ENCODE data around the gene GRK7. TPM values are rescaled to one million over a fixed set of nuclear protein-coding genes. Genes with fewer than 3 reads are reported as not detected.

Gene GRK7, protein sequence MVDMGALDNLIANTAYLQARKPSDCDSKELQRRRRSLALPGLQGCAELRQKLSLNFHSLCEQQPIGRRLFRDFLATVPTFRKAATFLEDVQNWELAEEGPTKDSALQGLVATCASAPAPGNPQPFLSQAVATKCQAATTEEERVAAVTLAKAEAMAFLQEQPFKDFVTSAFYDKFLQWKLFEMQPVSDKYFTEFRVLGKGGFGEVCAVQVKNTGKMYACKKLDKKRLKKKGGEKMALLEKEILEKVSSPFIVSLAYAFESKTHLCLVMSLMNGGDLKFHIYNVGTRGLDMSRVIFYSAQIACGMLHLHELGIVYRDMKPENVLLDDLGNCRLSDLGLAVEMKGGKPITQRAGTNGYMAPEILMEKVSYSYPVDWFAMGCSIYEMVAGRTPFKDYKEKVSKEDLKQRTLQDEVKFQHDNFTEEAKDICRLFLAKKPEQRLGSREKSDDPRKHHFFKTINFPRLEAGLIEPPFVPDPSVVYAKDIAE (N-terminal part only)
- 0.03 TPM in 1 of 2 replicates, not detected in the other for total RNA-seq (2014; rRNA removed; shearing (Covaris generic))

DNA sequence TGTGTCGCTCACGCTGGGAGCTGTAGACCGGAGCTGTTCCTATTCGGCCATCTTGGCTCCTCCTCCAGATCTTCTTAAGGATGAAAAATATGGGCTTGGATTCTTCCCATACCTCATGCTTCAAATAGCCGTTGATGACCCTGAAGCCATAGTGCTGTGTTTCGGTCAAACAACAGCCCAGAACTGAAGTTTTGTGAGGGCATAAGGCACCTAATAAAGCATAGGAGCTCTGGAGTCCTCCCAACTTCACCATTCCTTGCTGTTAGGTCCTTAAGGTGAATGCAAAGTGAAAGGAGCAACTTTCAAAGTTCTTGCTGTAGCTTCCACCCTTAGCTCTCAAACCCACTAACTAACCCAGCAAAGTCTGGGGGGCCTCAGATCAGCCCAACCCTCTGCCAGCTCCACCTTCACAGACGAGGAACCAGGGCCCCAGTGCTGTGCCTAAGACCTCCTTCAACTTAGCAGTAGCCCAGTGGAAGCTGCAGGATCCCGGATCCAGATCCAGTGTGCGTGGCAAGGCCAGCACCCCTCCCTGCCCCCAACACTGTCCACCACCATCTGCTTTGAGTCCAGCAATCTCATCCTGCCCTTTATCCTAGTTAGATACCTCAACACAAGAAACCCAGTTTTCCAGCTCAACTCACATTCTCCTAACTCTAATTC, at the start of gene GRK7:
GRK7 (plus strand) TSS at position 321 of the 663 bp plus-strand sequence. CDS start 14,877 bp downstream, outside the sequence.
- peak; percentile 7 for DNase-seq (ENCODE audit: low spot score)

DNA sequence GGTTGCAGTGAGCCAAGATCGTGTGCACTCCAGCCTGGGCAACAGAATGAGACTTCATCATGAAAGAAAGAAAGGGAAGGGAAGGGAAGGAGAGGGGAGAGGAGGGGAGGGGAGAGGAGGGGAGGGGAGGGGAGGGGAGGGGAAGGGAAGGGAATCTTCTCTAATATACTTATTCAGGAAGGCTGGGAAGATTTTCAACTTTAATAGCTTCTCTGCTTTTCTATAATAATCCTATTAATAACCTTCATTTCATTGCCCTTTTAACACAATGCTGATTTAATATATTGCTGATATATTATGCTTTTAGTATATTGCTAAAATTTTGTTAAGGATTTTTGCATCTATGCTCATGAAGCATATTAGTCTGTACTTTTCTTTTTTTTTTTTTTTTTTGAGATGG, 48.5 kb upstream of the GRK7 start:
- no peak for DNase-seq (ENCODE audit: low spot score)

DNA sequence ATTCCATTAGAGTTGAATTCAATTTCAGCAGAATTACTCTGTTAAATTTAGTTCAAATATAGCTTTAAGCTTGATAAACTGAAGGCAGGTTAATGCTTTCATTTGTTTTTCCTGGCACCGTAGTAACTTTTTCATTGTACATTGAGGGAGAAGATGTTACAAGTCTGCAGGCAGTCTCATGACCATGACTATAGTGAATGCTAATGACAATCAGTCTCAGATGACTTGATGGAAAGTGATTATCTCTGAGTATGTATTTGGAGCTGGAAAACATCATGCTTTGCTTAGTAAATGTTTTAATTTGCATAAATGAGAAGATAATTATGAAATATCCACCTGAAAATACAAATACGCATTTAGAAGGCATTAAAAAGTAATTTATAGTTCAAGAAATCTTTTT, 41.1 kb upstream of the GRK7 start:
- DNase-seq (ENCODE audit: low spot score), result no peak

DNA sequence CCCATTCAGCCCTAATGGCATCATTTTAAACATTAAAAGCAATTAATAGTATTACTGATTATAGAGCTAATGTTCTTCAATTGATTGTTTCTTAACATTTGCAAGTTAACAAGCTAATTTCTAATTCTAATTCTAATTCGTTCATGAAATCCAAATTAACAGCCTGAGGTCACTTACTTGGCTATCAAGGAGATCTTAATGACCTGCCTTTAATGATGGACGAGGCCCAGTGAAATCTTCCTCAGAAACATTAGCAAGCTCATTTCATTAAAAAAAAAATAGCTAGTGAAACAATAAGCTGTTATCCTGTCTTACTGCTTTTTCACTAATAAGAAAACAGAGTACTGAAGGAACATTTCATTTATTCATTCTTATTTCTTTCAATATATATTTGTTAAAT, 40.6 kb upstream of the GRK7 start:
- no peak for DNase-seq (ENCODE audit: low spot score)

DNA sequence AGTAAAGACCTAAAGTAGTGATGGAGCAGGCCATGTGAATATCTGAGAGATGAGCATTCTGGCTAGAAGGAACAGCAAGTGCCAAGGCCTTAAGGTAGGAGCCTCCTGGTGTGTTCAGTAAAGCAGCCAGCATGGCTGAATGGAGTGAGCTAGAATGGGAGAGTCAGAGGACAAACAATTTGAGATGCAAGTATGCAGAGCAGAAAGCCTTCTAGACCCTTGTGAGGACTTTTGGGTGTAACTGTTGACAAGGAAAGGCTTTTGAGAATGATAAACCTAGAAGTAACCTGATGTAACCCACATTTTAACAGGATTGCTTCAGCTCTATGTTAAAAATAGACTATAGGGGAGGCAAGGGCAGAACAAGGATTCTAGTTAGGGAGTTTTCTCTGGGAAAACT, 40.0 kb upstream of the GRK7 start:
- DNase-seq (ENCODE audit: low spot score), result no peak

DNA sequence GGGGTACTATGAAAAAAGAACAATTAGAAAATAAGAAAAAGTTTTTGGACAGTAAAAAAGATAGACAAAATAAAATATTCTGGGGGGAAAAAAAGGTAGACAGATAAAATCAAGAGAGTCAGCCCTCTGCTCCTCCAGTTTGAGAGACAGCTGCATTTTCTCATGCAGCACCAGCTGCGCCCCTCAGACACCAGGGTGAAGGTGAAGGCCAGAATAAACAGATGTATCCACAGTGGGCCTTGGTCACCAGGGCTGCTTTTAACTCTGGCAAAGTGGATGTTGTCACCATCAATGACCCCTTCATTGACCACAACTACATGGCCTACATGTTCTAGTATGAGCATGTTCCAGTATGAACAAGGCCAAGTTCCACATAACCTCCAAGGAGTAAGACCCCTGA, 39.0 kb upstream of the GRK7 start:
- DNase-seq (ENCODE audit: low spot score), result no peak

DNA sequence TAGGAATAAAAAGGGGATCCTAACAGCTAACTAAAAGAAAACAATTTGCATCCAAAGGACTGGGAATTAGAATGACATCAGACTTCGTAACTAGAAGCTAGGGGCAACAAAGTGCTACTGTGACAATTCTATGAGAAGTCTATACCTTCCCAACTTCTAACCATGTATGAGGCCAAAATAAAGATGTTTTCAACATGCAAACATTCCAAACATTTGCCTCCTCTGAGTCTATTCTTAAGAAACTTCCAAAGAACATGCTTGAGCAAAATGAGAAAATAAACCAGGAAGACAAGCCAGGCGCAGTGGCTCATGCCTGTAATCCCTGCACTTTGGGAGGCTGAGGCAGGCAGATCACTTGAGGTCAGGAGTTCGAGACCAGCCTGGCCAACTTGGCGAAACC, 38.2 kb upstream of the GRK7 start:
- no peak for DNase-seq (ENCODE audit: low spot score)

DNA sequence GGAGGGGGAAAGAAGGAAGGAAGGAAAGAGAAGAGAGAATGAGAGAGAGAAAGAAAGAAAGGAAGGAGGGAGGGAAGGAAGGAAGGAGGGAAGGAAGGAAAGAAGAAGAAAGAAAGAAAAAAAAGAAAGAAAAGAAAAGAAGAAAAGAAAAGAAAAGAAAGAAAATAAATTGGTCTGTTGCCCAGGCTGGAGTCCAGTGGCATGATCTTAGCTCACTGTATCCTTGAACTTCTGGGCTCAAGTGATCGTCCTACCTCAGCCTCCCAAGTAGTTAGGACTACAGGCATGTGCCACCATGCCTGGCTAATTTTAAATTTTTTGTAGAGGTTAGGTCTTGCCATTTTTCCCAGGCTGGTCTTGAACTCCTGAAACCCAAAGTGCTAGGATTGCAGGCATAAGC, 36.7 kb upstream of the GRK7 start:
- DNase-seq (ENCODE audit: low spot score), result no peak

DNA sequence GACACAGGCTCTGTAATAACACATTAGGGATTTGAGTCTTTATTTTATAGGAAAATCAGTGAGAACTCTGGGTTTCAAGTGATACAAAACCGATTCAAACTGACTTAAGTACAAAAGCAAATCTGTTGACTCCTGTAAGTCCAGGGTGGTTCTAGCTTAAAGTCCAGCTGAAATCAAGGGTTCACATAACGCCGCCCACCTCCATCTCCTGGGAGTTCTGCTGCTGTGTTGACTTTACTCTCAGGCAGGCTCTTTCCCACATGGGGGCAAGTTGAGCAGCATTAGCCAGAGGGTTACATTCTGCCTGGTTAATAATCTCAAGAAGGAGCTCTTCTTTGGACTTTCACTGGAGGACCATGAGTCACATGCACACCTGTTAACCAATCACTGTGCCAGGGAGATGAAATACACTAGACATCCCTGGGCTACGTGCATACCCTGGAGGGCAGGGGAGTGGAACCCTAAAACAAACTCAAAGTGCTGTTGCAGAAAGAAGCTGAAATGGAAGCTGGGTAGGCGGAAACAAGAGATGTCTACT, 34.8 kb upstream of the GRK7 start:
- peak; percentile 51 for DNase-seq (ENCODE audit: low spot score)

DNA sequence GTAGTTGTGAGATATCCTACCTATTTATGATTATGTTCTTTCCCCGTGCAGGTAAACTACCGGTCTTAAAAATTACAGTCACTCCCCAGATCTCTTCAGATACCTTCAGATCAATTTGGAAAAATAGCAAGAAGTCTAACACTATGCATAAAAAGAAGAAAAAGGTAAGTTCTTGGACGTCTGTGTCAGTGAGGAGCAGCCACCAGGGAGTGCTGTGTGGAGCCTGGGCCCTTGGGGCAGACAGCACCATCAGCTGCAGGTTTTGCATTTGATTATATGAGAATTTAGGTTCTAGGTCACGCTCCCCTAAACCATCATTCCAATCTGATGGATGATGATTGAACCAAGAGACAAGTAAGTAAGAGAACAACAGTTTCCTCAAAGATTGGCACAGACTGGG, 34.0 kb upstream of the GRK7 start:
- no peak for DNase-seq (ENCODE audit: low spot score)

DNA sequence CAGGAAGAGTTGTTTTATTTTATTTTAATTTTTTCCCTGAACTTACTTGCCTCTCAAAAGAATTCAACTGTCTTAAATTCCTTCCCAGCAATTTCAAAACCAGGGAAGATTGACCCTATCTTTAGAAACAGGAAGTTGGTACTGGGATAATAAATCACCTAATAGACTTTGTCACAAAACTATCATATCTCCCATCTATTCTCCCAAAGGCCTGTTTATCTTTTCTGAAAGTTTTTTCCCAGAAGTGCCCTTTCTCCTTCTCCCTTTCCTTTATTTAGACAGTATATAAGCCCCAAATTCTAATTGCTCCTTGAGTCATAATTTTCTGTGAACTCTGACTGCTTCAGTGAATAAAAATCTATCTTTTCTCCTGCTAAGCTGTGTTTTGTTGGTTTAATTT, 28.0 kb upstream of the GRK7 start:
- DNase-seq (ENCODE audit: low spot score), result no peak

DNA sequence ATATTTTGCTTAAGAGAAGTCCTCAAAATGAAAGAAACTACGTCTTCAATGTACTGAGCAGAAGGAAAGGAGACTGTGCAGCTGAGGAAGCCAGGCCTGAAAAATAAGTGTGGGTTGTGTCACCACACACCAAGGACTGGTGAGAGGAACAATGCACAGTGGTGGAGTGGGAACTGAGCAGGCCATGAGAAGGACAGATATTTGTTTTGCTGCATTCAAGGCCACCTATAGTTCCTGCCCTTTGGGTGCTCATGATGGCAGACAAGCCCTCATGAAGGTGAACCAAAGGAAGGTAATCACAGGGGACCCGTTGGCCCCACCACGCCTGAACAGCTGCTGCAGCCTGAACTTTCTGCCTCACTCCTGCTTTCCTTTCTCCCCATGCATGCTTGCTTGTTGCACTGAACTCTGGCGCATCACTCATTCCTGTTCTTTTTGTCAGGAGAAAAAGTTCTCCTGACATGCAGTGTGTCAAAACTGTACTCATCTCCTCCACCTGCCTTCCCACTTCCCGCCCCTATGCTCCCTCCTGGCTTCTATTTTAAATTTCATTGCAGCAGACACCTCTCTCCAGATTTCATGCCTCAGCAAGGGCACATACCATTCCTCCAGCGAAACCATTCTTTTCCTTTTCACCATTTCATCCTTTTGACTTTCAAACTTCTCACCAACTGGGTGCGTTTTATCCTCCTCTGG, 27.3 kb upstream of the GRK7 start:
- no peak for DNase-seq (ENCODE audit: low spot score)

DNA sequence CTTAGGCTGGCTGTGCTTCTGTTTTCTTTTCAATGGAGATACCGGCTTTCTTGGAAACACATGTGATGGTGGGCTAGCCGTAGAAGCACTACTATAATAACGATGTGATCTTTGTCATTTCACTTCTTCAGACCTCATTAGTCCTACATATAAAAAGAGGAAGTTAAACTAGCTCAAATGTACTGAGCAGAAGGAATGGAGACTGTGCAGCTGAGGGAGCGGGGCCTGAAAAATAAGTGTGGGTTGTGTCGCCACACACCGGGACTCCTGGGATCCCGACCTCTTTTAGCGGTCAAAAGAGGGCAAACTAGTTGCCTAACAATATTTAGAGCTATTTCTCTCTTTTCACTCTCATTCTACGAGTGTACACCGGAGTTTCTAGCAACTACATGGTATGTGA, 26.1 kb upstream of the GRK7 start:
- no peak for DNase-seq (ENCODE audit: low spot score)

DNA sequence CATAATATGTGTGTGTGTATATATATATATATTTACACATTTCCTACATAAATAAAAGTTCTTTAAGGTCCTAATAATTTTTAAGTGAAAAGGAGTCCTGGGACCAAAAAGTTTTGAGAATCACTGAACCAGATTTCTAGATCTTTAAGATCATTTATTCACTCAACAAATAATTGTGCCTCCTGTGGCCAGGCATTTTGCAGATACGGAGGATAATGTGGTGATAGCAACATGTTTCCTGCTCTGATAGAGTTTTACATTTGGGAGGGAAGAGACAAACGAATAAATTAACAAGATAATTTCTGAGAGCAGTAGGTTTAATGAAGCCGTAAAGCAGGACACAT, 25.6 kb upstream of the GRK7 start:
- no peak for DNase-seq (ENCODE audit: low spot score)

DNA sequence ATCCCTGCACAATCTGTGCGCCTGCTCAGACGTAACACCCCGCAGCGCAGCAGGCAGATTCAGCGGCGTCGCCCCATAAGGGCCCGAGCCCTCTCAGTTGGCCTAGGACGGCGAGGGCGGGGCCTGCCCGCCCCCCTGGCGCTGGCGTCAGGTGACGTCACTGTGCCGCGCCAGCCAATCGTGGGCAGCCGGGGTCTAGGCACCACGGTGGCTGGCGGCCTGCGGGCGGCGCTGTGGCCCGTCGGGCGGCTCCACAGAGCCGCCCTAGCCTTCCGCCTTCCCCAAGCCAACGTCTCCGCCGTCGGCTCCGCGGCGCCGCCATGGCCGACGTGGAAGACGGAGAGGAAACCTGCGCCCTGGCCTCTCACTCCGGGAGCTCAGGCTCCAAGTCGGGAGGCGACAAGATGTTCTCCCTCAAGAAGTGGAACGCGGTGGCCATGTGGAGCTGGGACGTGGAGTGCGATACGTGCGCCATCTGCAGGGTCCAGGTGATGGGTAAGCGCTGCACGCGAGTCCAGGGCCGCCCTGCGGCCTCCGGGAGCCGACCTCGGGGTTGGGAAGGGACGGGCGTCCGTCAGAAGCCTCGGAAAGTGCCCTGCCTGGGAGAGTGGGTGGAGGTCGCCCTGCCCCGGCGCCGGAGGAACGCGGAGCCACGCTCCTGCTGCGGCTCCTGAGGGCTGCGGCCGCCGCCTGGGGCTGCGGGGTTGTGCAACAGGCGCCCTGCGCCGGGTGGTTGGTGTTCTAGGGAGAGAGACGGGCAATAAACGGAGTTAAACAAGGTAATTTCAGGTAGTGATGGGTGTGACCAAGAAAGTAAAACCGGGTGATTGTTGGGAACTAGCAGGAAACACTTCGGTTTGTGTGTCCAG, 25.0 kb upstream of the GRK7 start, which contains the start of gene RNF7:
RNF7 (plus strand) TSS at position 277 of the 869 bp plus-strand sequence; CDS start at position 321, 44 bp downstream.
- peak; percentile 98 for DNase-seq (ENCODE audit: low spot score)

DNA sequence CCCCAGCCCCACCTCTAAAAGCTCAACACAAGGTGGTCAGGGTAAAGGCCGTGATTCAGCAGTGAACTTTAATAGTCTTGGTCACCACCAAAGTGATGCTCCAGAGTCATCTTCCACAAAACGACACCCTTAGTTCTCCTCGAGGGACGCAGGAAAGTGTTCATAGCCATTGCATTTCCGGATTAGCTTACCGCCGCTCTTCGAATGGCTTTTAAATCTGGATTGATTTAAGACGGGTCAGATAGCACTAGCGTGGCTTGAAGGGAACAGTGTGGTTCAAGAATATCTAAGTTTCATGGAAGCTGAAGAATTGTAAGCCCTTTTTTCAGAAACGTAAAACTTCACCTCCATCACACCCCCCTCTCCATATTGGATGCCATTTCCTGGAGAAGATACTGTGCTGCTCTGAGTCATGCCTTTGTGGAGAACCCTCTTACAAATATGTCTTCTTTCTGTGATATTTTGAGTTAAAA, 24.3 kb upstream of the GRK7 start:
- DNase-seq (ENCODE audit: low spot score), result peak; percentile 71

DNA sequence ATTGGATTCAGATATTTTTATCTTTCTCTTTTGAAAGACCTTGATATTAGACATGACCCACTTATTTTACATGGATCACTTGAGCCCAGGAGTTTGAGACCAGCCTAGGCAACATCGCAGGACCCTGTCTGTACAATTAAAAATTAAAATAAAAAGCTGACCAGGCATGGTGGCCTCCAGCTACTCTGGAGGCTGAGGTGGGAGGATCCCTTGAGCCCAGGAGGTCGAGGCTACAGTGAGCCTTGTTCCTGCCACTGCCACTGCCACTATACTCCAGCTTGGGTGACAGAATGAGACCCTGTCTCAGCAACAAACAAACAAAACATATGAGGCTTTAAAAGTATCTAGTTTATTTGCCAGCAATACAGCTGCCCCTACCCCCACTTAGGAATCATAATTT, 23.5 kb upstream of the GRK7 start:
- DNase-seq (ENCODE audit: low spot score), result no peak

DNA sequence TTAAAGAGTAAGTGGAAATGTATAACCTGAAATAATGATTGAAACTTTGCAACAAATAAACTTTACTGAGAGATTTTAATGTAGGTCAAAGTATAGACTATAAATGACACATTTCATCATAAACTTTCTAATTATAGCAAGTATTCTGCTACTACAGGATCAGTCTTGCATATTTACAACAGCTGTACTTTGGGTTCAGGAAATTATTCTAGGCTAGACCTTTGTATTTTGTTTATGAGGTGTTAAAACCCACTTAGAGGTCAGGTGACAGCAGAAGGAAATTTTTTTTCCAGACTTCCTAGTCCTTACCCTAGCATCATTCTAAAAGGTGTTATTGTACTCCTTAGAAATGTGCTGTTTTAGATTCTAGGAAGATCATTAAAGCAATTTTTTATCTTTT, 22.9 kb upstream of the GRK7 start:
- no peak for DNase-seq (ENCODE audit: low spot score)

DNA sequence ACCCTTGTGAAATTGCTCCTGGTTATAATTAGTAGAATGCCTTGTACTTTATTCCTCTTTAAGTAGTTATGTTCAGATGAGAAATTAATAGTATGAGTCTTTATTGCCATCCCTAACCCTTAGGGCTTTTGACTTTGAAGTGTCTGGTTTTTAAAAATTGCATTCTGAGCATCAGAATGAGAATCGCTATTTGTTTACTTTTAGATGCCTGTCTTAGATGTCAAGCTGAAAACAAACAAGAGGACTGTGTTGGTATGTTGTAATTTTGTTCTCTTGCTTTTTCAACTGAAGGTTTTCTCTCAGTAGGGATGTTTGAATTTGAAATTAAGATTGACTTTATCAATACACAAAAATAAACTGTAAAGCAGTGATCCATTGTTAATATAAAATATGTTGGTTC, 19.9 kb upstream of the GRK7 start:
- DNase-seq (ENCODE audit: low spot score), result no peak

DNA sequence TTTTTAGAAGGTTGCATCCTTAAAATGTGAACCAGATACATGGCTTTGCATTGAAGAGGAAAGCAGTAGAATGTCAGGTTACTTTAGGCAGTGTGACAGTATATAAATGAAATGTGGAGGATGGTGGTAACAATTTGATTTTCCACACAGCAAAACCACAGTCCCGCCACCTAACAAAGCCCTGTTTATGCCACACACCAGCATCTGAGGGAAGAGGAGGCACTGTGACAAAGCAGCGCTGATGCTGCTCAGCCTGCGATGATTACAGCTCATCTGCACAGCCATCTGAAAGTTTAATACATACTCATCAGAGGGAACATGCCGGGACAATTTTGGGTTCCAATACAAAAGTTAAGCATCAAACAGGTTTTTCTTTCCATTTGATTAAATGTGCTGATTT, 16.2 kb upstream of the GRK7 start:
- no peak for DNase-seq (ENCODE audit: low spot score)

DNA sequence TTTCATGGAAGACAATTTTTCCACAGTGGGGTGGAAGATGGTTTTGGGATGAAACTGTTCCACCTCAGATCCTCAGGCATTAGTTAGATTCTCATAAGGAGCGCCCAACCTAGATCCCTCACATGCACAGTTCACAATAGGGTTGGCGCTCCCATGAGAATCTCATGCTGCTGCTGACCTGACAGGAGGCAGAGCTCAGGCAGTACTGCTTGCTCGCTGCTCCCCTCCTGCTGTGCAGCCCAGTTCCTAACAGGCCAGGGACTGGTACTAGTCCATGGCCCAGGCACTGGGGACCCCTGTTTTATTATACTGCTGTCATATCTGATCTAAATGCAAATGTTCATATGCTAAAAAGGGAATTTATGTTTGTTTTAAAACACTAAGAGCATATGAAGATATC, 9.8 kb upstream of the GRK7 start:
- DNase-seq (ENCODE audit: low spot score), result no peak
